ENCODE measurements around the gene CHD3.

CHD3 gene

DNA sequence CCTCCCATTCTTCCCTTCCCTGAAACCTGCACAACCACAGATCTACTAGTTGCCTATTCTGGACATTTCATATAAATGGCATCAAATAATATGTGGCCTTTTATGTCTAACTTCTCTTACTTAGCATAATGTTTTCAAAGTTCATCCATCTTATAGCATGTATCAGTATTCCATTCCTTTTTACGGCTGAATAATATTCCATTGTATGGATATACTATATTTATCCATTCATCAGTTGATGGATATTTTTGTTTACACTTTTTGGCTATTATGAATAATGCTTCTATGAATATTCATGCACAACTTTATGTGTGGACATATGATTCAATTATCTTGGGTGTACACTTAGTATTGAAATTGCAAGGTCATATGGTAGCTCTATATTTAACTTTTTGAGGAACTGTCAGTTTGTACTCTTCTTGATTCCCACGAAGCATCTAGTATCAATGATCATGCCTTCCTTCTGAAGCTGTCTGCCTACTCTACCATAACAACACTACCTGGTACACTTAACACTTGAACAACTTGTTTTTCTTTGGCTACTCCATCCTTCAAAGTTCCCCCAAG, 12.7 kb upstream of the CHD3 start:
- no peak for DNase-seq

DNA sequence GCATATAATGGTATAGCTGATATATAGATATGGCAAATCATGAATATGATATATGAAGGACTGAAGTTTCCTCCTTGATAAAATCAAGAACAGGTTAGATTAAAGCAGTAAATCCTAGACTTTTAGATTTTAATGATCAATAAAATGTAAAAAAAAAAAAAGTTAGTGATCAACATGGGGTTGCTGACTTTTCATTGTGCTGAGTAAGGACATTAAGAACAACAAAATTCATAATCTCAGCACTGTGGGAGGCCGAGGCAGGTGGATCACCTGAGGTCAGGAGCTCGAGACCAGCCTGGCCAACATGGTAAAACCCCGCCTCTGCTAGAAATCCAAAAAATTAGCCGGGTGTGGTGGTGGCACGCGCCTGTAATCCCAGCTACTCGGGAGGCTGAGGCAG, 10.4 kb upstream of the CHD3 start:
- DNase-seq = no peak

DNA sequence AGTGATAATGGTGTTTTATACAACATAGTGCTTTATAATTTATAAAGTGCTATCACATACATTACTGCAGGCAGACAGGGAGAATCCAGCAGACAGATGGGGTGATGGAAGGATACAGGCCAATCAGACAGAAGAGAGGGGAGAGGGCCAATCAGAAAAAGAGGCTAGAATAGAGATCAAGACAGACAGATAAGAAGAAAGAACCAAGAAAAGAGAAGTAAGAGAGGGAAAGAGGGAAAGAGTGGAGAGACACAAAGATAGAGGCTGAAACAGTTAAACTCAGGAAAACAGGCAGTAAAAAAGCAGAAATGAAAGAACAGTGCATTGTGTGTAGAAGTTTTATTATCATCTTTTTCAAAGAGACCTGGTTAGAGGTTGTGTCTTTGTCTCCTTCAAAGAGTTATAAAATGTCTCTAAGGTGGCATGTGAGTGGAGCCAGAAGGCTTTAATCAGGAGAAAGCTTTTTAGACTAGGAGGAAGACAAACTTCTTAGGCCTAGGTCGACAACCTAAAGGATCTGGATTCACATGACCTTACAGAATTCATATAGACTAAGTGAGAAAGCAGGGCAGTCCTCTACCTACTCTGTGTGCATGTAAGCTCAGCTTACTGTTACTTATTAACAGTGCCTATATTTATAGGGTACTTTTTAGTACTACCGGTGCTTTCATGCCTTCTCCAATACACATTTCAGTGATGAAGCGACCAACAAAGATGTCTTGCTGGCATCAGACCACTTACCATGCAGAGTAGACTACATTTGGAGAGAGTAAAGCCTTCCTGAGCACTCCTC, 8.3 kb upstream of the CHD3 start:
- no peak for DNase-seq

DNA sequence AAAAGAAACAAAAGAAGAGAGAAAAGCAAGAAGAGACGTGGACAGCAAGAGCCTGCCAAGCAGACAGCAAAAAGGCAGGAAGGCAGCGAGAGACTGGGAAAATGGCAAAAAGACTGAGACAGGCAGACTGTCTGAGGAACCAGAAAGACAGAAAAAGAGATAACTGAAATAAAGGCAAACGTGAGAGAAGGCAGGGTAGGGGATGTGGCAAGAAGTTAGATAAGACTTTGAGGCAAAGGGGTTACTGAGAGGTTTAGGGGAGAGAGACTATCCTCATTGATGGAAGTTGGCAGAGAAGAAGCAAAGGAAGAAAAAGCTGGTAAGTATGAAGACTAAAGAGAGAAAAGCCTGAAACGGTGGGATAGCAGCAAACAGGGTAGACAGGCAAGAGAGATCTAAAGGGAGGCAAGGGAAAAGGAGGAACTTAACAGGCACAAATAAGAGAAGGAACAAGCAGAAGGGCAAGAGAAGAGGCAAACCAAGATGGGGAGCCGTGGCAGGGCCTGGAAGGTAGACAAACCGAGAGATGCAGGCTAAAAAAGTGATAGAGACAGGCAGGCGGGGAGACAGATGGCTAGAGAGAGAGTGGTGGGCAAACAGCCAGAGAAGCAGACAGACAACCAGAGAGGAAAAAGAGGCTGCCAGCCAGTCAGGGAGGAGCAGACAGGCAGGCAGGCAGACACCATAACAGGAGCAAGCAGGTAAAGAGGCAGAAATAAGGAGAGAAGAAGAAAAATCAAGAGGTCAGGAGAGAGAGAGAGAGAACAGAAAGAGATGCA, 7.1 kb upstream of the CHD3 start:
- no peak for DNase-seq

DNA sequence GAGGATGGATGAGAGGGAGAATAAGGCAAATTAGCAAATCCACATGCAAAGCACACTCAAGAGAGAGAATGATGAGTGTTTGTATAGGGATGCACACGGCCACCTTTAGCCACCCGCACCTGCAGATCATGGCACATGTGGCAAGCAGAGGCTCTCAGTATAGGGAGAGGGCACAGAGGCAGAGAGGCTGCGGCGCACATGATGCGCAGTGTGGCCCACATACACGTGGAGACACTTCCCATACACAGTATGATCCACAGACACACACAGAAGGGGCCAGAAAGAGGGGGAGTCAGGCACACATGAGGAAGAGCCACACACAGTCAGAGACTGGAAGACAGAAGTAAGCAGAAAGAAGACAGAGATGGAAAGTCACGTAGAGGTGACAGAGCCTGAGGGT, 6.5 kb upstream of the CHD3 start:
- DNase-seq = no peak

DNA sequence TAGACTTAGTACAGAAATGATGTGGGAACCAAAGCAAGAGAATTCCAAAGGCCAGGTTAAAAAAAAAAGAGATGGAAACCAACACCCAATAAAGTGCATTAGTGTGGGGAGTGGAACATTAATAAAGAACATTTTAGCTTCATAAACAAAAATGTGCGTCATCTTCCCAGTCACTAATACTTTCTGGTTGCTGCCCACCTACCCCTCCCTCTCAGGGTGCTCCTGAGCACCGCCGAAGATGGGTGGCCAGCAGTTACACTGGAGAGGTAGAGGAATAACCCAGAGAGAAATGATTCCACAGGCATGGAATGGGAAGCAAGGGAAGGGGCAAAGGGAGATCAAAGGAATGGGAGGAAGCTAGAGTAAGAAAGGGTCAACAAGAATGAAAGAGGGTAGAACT, 6.0 kb upstream of the CHD3 start:
- DNase-seq = no peak

DNA sequence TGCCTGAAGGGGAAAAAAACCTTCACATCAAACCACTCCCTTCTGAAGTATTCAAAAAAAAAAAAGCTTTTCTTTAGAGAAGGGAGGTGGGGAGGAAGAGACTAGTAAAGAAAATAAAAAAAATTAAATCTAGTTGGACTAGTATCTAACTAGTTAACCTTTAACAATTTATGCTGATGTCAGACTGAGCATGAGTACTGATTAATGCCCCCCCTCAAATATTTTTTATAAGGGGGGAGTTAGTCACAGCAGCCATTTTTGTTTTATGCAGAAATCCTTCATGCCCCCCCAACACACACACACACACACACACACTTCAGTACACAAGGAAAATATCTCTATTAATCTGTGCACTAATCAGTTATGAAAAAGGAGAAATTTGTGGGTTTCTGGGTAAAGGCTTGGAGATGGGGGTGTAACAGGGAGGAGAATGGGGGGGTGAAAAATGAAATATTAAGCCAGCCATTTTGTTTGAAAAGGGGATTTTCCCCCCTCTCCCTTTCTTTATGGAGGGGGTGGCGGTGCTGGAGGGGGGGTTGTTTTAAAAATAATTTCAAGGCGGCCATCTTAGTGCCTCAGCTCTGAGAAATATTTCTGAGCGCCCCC, 4.7 kb upstream of the CHD3 start:
- DNase-seq = peak; percentile 15

- DNase-seq = peak; percentile 53
These were observed 3.8 kb upstream of the CHD3 start for GRCh38 chr17:7884581-7885366.

- DNase-seq = peak; percentile 17
These were observed 3.0 kb upstream of the CHD3 start for GRCh38 chr17:7885367-7886226.

DNA sequence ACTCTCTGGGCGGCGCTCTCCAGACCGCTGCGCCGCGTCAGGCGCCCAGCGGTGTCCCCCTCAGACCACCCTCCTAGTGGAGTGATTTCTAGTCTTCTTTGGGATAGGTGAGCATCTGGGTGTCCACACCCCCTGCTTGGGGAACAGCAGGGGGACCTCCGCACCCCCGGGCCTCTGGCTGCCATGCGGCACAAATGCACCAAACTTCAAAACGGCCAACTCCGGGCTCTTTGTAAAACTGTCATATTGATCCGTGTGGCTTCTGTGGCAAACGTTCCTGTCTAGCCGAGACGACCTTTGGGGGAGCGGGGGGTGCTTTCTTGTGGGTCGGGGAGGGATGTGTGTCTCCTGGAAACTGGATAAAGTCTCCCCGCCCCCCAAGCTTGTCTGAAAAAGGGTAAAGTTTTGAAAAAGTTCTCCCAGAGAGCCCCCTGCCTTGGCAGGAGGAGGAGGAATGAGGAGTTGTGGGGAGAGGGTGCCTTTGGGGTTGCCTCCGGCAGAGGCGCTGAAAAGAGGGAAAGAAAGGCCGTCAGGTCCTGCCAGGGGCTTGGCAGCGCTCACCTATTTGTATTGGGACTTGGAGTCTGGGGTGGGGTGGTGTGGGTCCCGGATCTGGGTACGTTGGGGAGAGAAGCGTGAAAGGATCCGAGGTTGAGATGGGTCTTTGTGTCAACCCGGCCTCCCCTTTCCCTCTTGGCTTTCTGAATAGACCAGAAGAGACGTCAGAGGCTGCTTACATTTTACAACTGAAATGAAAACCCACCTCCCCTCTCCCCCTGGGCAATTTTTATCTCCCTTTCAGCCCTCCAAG, 2.2 kb upstream of the CHD3 start:
- peak; percentile 29 for DNase-seq

DNA sequence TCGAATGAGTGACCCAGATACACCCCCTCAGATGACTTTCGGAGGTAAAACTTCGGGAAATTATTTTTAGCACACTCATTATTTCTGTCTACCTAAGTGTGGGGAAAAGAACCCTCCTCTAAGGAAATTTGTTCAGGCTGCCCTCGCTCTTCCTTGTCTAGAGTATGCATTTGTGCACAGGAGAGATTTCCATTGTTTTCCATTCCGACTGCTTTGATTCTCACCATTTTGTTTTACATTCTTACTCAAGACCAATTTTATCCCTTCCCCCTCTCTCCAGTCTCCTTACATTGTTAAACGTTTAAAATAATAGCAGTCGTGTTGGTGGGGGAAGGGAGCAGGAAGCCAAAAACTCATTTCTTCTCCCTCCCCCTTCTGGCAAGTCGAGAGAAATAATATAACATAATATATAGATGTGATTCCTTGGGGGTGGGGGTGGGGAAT, 1.5 kb upstream of the CHD3 start:
- DNase-seq = no peak

DNA sequence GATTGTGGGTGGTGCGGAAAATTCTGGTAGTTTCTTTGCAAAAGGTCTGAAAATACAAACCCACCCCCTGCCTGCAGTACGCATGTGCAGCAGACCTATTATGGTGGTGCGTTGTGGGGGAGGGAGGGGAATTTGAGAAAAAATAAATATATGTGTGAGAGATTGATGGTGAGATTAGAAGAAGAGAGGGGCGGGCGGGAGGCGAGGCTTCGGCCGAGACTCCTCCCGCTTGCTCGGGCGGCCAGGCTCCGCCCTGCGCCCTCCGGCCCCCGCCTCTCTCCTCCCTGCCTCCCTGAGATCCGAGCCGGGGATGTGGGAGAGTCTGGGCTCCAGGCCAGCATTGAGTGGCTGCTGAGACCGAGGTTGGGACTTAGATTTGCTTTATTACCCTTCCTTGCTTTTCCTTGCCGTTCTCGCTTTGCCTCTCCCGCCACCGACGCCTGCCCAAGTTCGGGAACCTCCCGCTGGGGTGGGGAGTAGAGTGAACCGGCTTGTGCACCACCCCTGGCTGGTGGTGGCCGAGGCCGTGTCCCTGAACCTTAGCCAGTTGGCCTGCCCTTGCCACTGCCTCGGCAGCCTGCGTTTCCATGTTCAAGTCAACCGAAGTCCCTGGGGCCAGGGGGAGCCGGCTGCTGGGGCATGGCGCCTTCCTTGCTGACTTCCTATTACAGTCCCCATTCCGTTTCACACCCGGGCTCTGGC, 956 bp upstream of the CHD3 start:
- DNase-seq = peak; percentile 90

DNA sequence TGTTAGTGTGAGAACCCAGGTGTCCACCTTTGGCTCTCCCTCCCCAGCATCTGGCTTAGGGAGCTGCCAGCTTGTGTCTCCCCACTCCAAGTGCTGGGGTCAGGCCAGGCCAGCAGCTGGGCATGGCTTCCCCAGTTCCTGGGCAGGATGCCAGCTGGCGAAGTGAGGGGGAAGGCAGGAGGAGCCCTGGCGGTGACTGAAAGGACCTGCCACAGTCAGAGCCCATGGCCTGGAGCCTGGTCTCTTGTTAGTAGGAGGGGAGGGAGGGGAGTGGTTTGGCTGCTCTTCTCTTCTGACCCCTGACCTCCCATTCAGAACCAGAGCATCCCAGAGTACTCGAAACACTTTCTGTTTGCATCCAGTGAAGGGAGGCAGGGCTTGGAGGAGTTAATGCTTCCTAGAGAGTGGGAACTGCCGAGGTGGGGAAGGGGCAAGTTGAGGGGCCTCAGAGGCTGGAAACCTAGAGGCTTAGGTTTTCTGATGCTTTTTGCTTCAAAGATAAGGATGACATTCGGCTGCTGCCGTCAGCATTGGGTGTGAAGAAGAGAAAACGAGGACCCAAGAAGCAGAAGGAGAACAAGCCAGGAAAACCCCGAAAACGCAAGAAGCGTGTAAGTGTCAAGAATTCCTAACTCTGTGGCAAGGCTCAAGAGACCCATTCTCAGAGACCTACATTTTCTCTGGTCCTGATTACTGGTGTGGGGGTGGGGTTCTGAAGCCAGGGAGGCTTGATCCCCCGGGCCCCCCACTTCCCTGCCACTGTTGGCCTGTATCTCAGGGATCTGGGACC, 772 bp downstream of the CHD3 start:
- DNase-seq = no peak

DNA sequence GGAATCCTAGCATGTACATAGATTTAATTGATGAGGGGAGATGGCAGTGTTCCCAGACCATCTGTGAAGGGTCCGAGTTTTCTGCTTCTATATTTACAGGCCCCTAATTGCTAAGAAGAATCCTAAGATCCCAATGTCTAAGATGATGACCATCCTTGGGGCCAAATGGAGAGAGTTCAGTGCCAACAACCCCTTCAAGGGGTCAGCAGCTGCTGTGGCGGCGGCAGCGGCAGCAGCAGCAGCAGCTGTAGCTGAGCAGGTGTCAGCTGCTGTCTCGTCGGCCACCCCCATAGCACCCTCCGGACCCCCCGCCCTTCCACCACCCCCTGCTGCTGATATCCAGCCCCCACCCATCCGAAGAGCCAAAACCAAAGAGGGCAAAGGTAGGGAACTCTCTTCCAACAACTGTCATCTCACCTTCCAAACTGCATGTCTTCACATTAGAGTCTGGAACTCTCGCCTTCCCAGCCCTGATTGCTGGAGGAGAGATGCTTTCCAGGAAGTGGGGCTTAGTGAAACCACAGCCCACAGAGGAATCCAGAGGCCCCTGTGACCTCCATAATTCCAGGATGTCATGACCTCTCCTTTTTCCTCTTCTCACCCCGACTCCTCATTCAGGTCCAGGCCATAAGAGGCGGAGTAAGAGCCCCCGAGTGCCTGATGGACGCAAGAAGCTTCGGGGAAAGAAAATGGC, 4.7 kb downstream of the CHD3 start:
- DNase-seq = no peak

GRCh38 chr17:7894226-7894625, 5.6 kb downstream of the CHD3 start:
- no peak for DNase-seq

GRCh38 chr17:7894866-7895265, 6.3 kb downstream of the CHD3 start:
- DNase-seq = no peak

DNA sequence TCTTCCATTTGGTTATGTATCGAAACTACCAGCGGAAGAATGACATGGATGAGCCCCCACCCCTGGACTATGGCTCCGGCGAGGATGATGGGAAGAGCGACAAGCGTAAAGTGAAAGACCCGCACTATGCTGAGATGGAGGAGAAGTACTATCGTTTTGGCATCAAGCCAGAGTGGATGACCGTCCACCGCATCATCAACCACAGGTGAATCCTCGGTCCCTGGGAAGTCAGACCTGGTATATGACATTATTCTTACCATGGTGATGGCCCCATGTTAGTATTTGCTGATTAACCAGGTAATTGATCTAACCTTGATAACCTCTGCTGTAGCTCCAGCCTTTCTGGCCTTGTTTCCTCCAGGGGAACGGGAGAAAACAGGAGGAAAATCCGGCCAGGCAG, 8.5 kb downstream of the CHD3 start:
- DNase-seq = no peak

DNA sequence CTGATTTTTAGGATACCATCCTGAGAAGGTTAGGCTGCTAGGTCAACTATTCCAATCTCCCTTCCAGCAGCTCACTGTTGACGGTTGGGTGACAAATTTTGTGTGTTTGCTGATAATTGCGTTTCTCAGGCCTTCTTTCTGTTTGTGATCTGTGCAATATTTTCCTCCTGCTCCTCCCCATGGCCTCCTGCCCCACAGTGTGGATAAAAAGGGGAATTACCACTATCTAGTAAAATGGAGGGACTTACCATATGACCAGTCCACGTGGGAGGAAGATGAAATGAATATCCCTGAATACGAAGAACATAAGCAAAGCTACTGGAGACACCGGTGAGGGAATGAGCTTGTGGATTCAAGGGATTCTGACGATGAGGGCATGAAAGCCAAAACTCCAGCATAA, 9.2 kb downstream of the CHD3 start:
- DNase-seq = no peak

Data from activated T-cell treated with anti-CD3 and anti-CD28 coated beads for 4 hours (primary cell).